8988T (cell line): ENCODE data around the gene TACC2.
A peak's percentile ranks its signal among the peaks of the same experiment; 100 is the strongest.

ENCODE experiments used
- DNase-seq: peaks from one replicate; pipeline ENCODE4 v3.0.0; 2011

TACC2 gene

GRCh38 chr10:122204691-122205489 lies 215.9 kb downstream of the TACC2 start:
- DNase-seq: peak; percentile 32

DNA sequence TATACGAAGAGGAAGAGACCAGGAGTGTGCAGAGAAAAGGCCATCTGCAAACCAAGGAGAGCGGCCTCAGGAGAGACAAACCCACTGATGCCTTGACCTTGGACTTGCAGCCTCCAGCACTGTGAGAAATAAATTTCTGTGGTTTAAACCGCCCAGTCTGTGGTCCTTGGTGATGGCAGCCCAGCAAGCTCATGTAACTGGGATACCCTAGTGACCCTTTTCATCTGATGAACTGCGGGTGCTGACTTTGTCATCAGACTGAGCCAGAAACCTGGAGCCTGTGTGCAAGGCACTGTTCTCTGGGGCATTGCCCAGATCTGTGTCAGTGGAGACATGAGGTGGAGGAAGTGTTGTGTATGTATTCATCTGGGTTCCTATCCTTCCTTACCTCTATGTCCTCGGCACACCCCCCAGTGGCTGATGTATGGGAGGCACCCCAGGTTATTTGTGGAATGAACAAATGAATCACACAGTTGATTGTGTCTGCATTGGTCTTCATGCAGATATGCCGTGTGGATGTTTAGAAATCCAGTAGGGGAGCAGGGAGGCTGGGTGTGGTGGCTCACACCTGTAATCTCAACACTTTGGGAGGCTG lies 217.6 kb downstream of the TACC2 start:
- no peak for DNase-seq

- no peak for DNase-seq
These were observed 218.2 kb downstream of the TACC2 start for GRCh38 chr10:122207163-122207562.

GRCh38 chr10:122207596-122207995 lies 218.6 kb downstream of the TACC2 start:
- DNase-seq: no peak

GRCh38 chr10:122208571-122209430 lies 219.8 kb downstream of the TACC2 start:
- DNase-seq: no peak

- no peak for DNase-seq
These were observed 221.7 kb downstream of the TACC2 start for GRCh38 chr10:122210481-122211265.

GRCh38 chr10:122213364-122213763 lies 224.4 kb downstream of the TACC2 start:
- no peak for DNase-seq

GRCh38 chr10:122213766-122214165 lies 224.8 kb downstream of the TACC2 start:
- no peak for DNase-seq

DNA sequence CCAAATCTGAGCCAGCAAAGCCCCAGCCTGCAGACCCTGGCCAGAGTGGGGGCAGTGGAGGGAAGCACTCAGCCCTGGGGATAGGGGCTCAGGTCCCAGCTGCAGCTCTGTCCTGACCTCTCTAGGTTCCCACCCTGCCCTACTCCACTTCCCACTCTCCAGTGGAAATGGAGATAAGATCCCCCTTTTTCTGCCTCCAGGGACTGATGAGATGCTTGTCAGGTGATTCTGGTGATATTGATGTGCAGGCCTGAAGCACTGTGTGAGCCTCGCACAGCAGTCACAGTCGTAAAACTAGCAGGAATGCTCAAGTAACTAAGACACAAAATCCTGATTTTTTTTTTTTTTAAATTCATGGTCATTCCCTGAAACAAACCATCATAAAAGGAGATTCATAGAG lies 227.1 kb downstream of the TACC2 start:
- DNase-seq: no peak

DNA sequence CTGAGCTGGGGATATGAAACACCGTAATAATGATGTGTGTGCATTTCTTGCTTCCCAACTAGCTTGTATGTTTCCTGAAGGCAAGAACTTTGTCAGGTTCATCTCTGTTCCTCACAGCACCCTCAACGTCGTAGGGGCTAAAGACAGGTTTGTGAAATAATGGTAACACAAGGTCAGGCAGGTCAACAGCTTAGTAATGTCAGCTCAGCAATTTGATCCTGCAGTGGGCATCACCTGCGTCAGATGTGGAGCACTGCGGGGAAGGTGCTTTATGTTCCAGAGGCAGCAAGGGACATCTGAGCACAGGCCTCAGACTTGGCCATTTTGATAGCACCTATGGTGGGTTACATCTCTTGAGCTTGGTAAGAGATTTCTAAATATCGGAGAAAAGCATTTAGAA lies 230.4 kb downstream of the TACC2 start:
- DNase-seq: no peak

GRCh38 chr10:122220736-122221135 lies 231.8 kb downstream of the TACC2 start:
- no peak for DNase-seq

- no peak for DNase-seq
These were observed 233.0 kb downstream of the TACC2 start for GRCh38 chr10:122221958-122222357.

- DNase-seq: no peak
These were observed 233.7 kb downstream of the TACC2 start for GRCh38 chr10:122222638-122223037.

DNA sequence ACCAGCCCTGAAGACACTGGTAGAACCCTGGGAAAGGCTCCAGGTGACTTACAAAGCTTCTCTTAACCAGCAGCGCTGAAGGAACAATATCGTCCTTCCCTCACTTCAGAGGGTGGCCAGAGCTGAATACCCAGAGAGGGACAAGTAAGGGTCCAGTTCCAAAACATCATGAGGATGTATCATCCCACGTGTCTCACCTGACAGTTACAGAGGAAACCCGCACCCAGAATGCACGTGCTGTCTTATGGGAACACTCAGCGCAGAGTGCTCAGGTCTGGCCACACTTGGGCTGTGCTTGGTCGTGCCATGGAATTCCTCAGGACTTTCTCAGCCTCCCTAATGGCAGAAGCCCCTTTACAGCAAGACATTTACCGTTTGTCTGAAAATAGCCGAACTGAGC lies 235.2 kb downstream of the TACC2 start:
- DNase-seq: no peak

DNA sequence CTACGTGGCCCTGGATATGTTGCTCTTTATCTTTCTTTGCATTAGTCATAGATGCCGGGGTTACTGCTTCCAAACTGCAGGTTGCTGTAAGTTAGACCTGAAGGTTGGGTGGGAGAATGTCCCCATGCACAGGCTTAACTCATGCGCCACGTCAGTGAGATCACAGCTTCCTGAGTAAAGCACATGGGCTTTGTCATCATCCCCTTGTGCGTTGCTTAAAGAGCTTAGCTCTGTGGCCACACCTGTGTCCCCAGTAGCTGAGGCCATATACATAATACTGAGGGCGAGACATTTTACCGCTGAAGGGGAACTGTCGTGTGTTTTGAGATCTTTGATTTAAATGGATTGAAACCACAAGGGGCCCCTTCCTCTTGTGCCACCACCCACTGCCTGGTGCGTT lies 236.4 kb downstream of the TACC2 start:
- no peak for DNase-seq

- no peak for DNase-seq
These were observed 238.8 kb downstream of the TACC2 start for GRCh38 chr10:122227754-122228153.

- no peak for DNase-seq
These were observed 240.7 kb downstream of the TACC2 start for GRCh38 chr10:122229666-122230065.

DNA sequence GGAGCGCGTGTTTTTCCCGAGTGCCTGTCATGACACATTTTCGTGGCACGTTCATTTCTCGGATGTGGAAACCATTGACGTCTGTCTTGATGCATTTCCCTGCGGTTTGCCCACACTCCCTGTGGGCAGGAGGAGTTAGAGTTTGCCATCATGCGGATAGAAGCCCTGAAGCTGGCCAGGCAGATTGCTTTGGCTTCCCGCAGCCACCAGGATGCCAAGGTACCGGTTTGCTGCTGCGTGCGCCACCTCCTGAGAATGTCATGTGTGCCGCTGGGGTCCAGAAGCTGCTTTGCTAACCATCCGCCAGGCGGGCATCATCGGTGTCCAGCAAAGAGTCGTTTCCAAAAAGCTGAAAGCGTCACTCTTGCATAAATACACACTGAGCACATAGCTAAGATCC lies 241.3 kb downstream of the TACC2 start:
- no peak for DNase-seq

GRCh38 chr10:122232769-122233168 lies 243.8 kb downstream of the TACC2 start:
- DNase-seq: no peak

DNA sequence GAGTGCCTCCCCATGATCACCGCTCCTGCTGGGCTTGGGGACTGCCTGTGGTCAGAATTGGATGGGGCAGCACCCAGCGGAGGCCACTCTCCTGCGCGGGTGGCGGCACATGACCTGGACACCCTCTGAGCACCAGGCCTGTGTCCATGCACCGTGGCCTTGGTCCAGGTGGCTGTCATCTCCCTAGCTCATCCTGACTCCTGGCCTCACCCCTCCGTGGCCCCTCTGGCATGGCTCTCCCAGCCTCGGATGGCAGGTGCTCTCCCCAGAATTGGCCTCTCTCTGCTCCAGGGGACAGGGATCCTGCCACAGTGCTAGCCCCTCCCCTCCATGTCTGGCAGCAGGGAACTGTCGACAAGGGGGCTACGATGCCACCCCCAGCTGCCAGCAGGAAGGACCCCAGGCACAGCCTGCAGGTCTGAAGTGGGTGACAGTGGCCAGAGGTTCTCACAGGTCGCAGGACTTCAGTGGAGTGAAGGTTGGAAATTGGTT lies 244.9 kb downstream of the TACC2 start:
- DNase-seq: no peak

DNA sequence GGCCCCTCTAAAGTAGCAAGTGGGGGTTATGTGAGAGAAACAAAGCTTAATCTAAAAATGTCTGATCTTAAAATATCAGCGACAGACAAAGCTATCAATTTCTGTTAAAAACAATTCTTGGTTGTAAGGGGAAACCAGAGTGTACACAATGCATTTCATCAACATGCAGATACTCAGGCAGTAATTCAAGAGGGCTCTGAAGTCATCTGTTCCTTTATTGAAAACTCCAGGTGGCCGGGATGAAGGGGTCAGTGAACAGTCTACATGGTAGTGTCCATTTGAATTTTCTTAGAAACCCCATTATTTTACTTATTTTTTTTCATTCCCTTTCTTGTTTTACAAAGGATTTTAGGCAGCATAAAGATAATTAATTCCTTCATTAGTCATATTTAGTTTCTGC lies 245.5 kb downstream of the TACC2 start:
- DNase-seq: no peak

GRCh38 chr10:122236690-122237306 lies 247.8 kb downstream of the TACC2 start:
- no peak for DNase-seq
